HCT116 (cell line): ENCODE results near the gene HADH. TPM values are rescaled to one million over a fixed set of nuclear protein-coding genes. Genes with fewer than 3 reads are reported as not detected.

ENCODE experiments used
- ATAC-seq: fragments of 200-7000 bp; cut with Tn5 transposase; 2 replicates; pipeline ENCODE4 v1.9.1; 2020; ENCODE audit warnings: mild to moderate bottlenecking, moderate library complexity
- BruUV-seq: library from RNA; stranded (reverse); fragments of 400-500 nt; replicated peaks from 2 replicates; lab custom pipeline; 2021; lab: Mats Ljungman, UMichigan
- CTCF ChIA-PET: fragments of 300-600 bp; sonication (Branson Sonifier 250); formaldehyde crosslinking; loops from one replicate; lab custom pipeline; 2021; ENCODE audit warnings: antibody characterized with exemption; lab: Charles Lee
- POLR2A ChIA-PET: fragments of 300-600, 350-600 bp; sonication (Branson Sonifier 250); formaldehyde crosslinking; loops from one replicate; lab custom pipeline; 2021; ENCODE audit warnings: antibody characterized with exemption; lab: Charles Lee
- RAD21 ChIA-PET, 2 experiments: fragments of 300-600 bp; sonication (Branson Sonifier 250); formaldehyde crosslinking; loops; one replicate each; lab custom pipeline; 2023; ENCODE audit warnings: low total read pairs in 2 of 2; ENCODE audit not compliant: uncharacterized antibody in 2 of 2, unreplicated experiment in 2 of 2, low non-redundant PET in 1 of 2; lab: Charles Lee
- DNase-seq: peaks from one replicate; pipeline ENCODE4 v3.0.0-alpha.2; 2010; ENCODE audit warnings: low read depth, low spot score
- H2AFZ ChIP-seq: fragments of 200-600 bp; shearing (Covaris generic), sonication (generic); 2 replicates; pipeline ENCODE4 v1.6.1; 2017; ENCODE audit warnings: low read depth, mixed run types, mixed read lengths, antibody characterized with exemption, low read length; ENCODE audit not compliant: poor library complexity, severe bottlenecking
- H3K27ac ChIP-seq: 2 replicates; pipeline ENCODE4 v1.5.1; 2012; ENCODE audit warnings: low read depth, low read length
- H3K27me3 ChIP-seq: fragments of 200-600 bp; sonication (generic); 2 replicates; pipeline ENCODE4 v1.6.1; 2016; ENCODE audit warnings: mixed run types, low read length, mixed read lengths; ENCODE audit not compliant: insufficient read depth
- H3K36me3 ChIP-seq, 2 experiments: fragments of 200-500 bp in 1 of 2; fragments of 200-600 bp in 1 of 2; sonication (Bioruptor generic) in 1 of 2; sonication (generic) in 1 of 2; 2 replicates each; pipeline versions ENCODE4 v1.5.1 to v1.6.1; 2014 to 2016; ENCODE audit warnings: low read length in 2 of 2, inconsistent platforms in 1 of 2, mixed read lengths in 1 of 2, mixed run types in 1 of 2; ENCODE audit not compliant: insufficient read depth in 2 of 2, control insufficient read depth in 1 of 2
- H3K4me1 ChIP-seq, 2 experiments: fragments of 200-600 bp in 1 of 2; sonication (generic) in 1 of 2; 2 replicates each; pipeline versions ENCODE4 v1.5.1 to v1.6.1; 2012 to 2017; ENCODE audit warnings: low read length in 2 of 2, inconsistent platforms in 1 of 2, mild to moderate bottlenecking in 1 of 2, mixed read lengths in 1 of 2, mixed run types in 1 of 2, moderate library complexity in 1 of 2; ENCODE audit not compliant: insufficient read depth in 2 of 2, control insufficient read depth in 1 of 2
- H3K4me2 ChIP-seq: fragments of 200-600 bp; sonication (generic); 2 replicates; pipeline ENCODE4 v1.6.1; 2017; ENCODE audit warnings: mixed run types, low read length, mixed read lengths
- H3K4me3 ChIP-seq, 2 experiments: fragments of 200-600 bp in 1 of 2; sonication (generic) in 1 of 2; replicated peaks in 1 of 2; 2 replicates each; pipeline ENCODE4 v1.5.1; 2011 to 2016; ENCODE audit warnings: low read length in 2 of 2, control low read depth in 1 of 2, low read depth in 1 of 2, mild to moderate bottlenecking in 1 of 2, mixed read lengths in 1 of 2, mixed run types in 1 of 2
- H3K79me2 ChIP-seq: fragments of 200-600 bp; sonication (generic); 2 replicates; pipeline ENCODE4 v1.6.1; 2017; ENCODE audit warnings: mild to moderate bottlenecking, mixed run types, low read length, moderate library complexity, mixed read lengths; ENCODE audit not compliant: insufficient read depth
- H3K9ac ChIP-seq: fragments of 200-600 bp; sonication (generic); 2 replicates; pipeline ENCODE4 v1.6.1; 2016; ENCODE audit warnings: low read length, mixed read lengths
- H3K9me2 ChIP-seq: fragments of 200-600 bp; sonication (generic), shearing (Covaris generic); 2 replicates; pipeline ENCODE4 v1.6.1; 2017; ENCODE audit warnings: mixed run types, mild to moderate bottlenecking, moderate library complexity; ENCODE audit not compliant: insufficient read depth
- H3K9me3 ChIP-seq, 2 experiments: fragments of 200-500 bp in 1 of 2; fragments of 200-600 bp in 1 of 2; sonication (Bioruptor generic) in 1 of 2; sonication (generic) in 1 of 2; 2 replicates each; pipeline ENCODE4 v1.6.1; 2014 to 2017; ENCODE audit warnings: low read length in 2 of 2, mixed read lengths in 2 of 2, inconsistent platforms in 1 of 2, low read depth in 1 of 2, mild to moderate bottlenecking in 1 of 2, mixed run types in 1 of 2, moderate library complexity in 1 of 2; ENCODE audit not compliant: control insufficient read depth in 1 of 2, insufficient read depth in 1 of 2
- H4K20me1 ChIP-seq: fragments of 200-600 bp; sonication (generic), shearing (Covaris generic); 2 replicates; pipeline ENCODE4 v1.6.1; 2017; ENCODE audit warnings: mixed run types, mild to moderate bottlenecking, moderate library complexity; ENCODE audit not compliant: insufficient read depth
- CEBPB ChIP-seq: IDR thresholded peaks from 2 replicates; pipeline ENCODE4 v1.6.1; 2012; ENCODE audit warnings: low read depth
- EGR1 ChIP-seq: IDR thresholded peaks from 2 replicates; pipeline ENCODE4 v1.6.1; 2012; ENCODE audit warnings: low read depth
- ELF1 ChIP-seq: IDR thresholded peaks from 2 replicates; pipeline ENCODE4 v1.6.1; 2012; ENCODE audit warnings: low read depth, borderline replicate concordance
- FOSL1 ChIP-seq: IDR thresholded peaks from 2 replicates; pipeline ENCODE4 v1.6.1; 2012; ENCODE audit warnings: low read depth
- JUND ChIP-seq: IDR thresholded peaks from 2 replicates; pipeline ENCODE4 v1.6.1; 2012
- POLR2A ChIP-seq: IDR thresholded peaks from 2 replicates; pipeline ENCODE4 v1.7.0; 2011; ENCODE audit warnings: borderline replicate concordance; ENCODE audit not compliant: insufficient read depth, insufficient read length; ENCODE audit errors: extremely low read depth
- RAD21 ChIP-seq: IDR thresholded peaks from 2 replicates; pipeline ENCODE4 v1.6.1; 2012; ENCODE audit warnings: low read depth, mild to moderate bottlenecking
- REST ChIP-seq: IDR thresholded peaks from 2 replicates; pipeline ENCODE4 v1.6.1; 2012; ENCODE audit warnings: low read depth
- SIN3A ChIP-seq: IDR thresholded peaks from 2 replicates; pipeline ENCODE4 v1.6.1; 2012; ENCODE audit warnings: low read depth
- SP1 ChIP-seq: IDR thresholded peaks from 2 replicates; pipeline ENCODE4 v1.6.1; 2012; ENCODE audit warnings: low read depth
- TCF7L2 ChIP-seq: IDR thresholded peaks from 2 replicates; pipeline ENCODE4 v1.7.0; 2011; ENCODE audit warnings: borderline replicate concordance, inconsistent platforms; ENCODE audit not compliant: insufficient read depth, insufficient read length; ENCODE audit errors: extremely low read depth
- YY1 ChIP-seq: IDR thresholded peaks from 2 replicates; pipeline ENCODE4 v1.6.1; 2011; ENCODE audit warnings: low read length, low read depth, moderate library complexity, mild to moderate bottlenecking; ENCODE audit not compliant: insufficient replicate concordance; ENCODE audit errors: extremely low read depth
- ZBTB33 ChIP-seq: IDR thresholded peaks from 2 replicates; pipeline ENCODE4 v1.6.1; 2011; ENCODE audit warnings: mild to moderate bottlenecking, low read length, moderate library complexity; ENCODE audit not compliant: insufficient replicate concordance; ENCODE audit errors: extremely low read depth
- ZFX ChIP-seq: fragments of 450-650 bp; IDR thresholded peaks from 2 replicates; pipeline ENCODE4 v1.6.1; 2017
- ZNF274 ChIP-seq: fragments of 200-500 bp; sonication (Bioruptor generic); IDR thresholded peaks from 2 replicates; pipeline ENCODE4 v1.6.1; 2014; ENCODE audit warnings: mild to moderate bottlenecking, low read depth, low read length, inconsistent platforms
- intact Hi-C: fragments of 100-400 bp; cut with micrococcal nuclease; formaldehyde crosslinking; loops from 2 replicates; pipeline ENCODE4 v1.10.0; 2022
- total RNA-seq: library from RNA; stranded (reverse); gene quantifications from one replicate; pipeline ENCODE4 v1.2.1, GENCODE V29; 2021; ENCODE audit not compliant: unreplicated experiment

HADH gene
- total RNA-seq, 1 experiment from 2014 or later = 30.2 TPM

GRCh38 chr4:108043526-108043925, 53.8 kb downstream of the HADH start:
- Histone ChIP-seq H3K36me3 (no peaks in the 10 kb centered on the region), H3K27me3 (no peaks in the 10 kb centered on the region), H3K9me3 (no peaks in the 10 kb centered on the region), H3K79me2 (no peaks in the 10 kb centered on the region), H3K4me2 (no peak overlapping the region), H3K9me2 (no peaks in the 10 kb centered on the region), H3K4me1 (peaks cover 3 to 5% of the 10 kb centered on the region in 2 experiments; a peak in 3 of 4 replicates), H3K9ac (no peak overlapping the region), H2AFZ (no peak overlapping the region), H4K20me1 (no peaks in the 10 kb centered on the region), H3K27ac (no peak overlapping the region), H3K4me3 (no peak overlapping the region)
- ATAC-seq = no peak
- ChIA-PET POLR2A (no interaction called here), RAD21 (no interaction called here), CTCF (no interaction called here)
- no peak for TF ChIP-seq ELF1
- intact Hi-C loops = no loop called here
- no TSS peak for BruUV-seq
- no peak for DNase-seq

- Histone ChIP-seq H3K9ac (no peak overlapping the region), H3K27ac (no peak overlapping the region), H3K4me1 (peaks cover 3 to 5% of the 10 kb centered on the region in 2 experiments; a peak in 3 of 4 replicates), H3K9me2 (no peaks in the 10 kb centered on the region), H3K79me2 (no peaks in the 10 kb centered on the region), H2AFZ (no peak overlapping the region), H4K20me1 (no peaks in the 10 kb centered on the region), H3K36me3 (no peaks in the 10 kb centered on the region), H3K9me3 (no peaks in the 10 kb centered on the region), H3K4me3 (no peak overlapping the region), H3K27me3 (no peaks in the 10 kb centered on the region), H3K4me2 (no peak overlapping the region)
- POLR2A ChIA-PET = no interaction called here
- CTCF ChIA-PET = interaction anchor here (1.6 kb wide), 1 partner anchor 9 kb away, joined by 3 read pairs; no protein-coding TSS in a partner anchor
- no peak for ATAC-seq
- RAD21 ChIA-PET = interaction anchor here in 1 of 2 experiments (0.5 kb wide), 1 partner anchor 82 kb away, joined by 4 read pairs; no protein-coding TSS in a partner anchor
- BruUV-seq = no TSS peak
- intact Hi-C loops = no loop called here
- no peak for DNase-seq
- TF ChIP-seq RAD21 (no peak), ZFX (no peak), FOSL1 (no peak), TCF7L2 (no peak), CEBPB (no peak), ZBTB33 (no peak), EGR1 (no peak), POLR2A (no peak), JUND (no peak), SIN3A (no peak), ZNF274 (no peak), YY1 (no peak), SP1 (no peak), REST (no peak)
These were observed 55.4 kb downstream of the HADH start for GRCh38 chr4:108044951-108045686.
